ENCODE results near the gene DPP9. TPM values are rescaled to one million over a fixed set of nuclear protein-coding genes. Genes with fewer than 3 reads are reported as not detected.

Gene DPP9
- total RNA-seq, 1 experiment from 2014 or later: 129 TPM

- H3F3A ChIP-seq (ENCODE audit: low read length, unreplicated experiment): no peaks in the 10 kb centered on the region
- BruUV-seq (replicated peaks): no TSS peak
- no peaks in the 10 kb centered on the region for H3K27me3 ChIP-seq (ENCODE audit: low read length)
- no peaks in the 10 kb centered on the region for H4K20me1 ChIP-seq (ENCODE audit: low read length)
- no peak for DNase-seq
- POLR2A ChIA-PET (ENCODE audit: unreplicated experiment): interaction anchor here (0.5 kb wide), 1 partner anchor 1935 kb away, joined by 4 read pairs; no protein-coding TSS in a partner anchor
- CTCF ChIA-PET: interaction anchor here (0.6 kb wide), 1 partner anchor 40 kb away, joined by 22 read pairs; no protein-coding TSS in a partner anchor
- H3K9ac ChIP-seq (ENCODE audit: low read length): no peak overlapping the region
- H3K79me2 ChIP-seq (ENCODE audit: low read length): peaks cover 69% of the 10 kb centered on the region
- H3K9me3 ChIP-seq (ENCODE audit: low read length): no peaks in the 10 kb centered on the region
- peaks cover 39% of the 10 kb centered on the region for H3K36me3 ChIP-seq (ENCODE audit: low read depth, low read length)
- peaks cover 65% of the 10 kb centered on the region for H3K4me1 ChIP-seq (ENCODE audit: insufficient read depth, low read length)
- peak overlapping the region; percentile 51 for H3K27ac ChIP-seq (ENCODE audit: low read length)
- no peaks in the 10 kb centered on the region for H3K9me2 ChIP-seq (replicated peaks; ENCODE audit: low read length)
- ATAC-seq: no peak
- H2AFZ ChIP-seq (ENCODE audit: low read length): no peak overlapping the region
- TF ChIP-seq CTCF (conservative IDR thresholded peaks at IDR 0.05; ENCODE audit: low read depth, low read length): no peak
- TF ChIP-seq EZH2 (IDR thresholded peaks at IDR 0.05; ENCODE audit: low read length, unreplicated experiment): no peak
- no peak for TF ChIP-seq EZH2phosphoT487 (IDR thresholded peaks at IDR 0.05; ENCODE audit: borderline replicate concordance, low read length)
- H3K4me3 ChIP-seq (ENCODE audit: low read length): no peak overlapping the region
- H3K4me2 ChIP-seq (ENCODE audit: low read length): peak overlapping the region; percentile 56
- intact Hi-C loops (cut with micrococcal nuclease): no loop called here
These were observed 5.5 kb downstream of the DPP9 start for GRCh38 chr19:4717966-4718701.

GRCh38 chr19:4717191-4717965 is 6.3 kb downstream of the DPP9 start:
- no peaks in the 10 kb centered on the region for H3F3A ChIP-seq (ENCODE audit: low read length, unreplicated experiment)
- no TSS peak for BruUV-seq (replicated peaks)
- no peaks in the 10 kb centered on the region for H4K20me1 ChIP-seq (ENCODE audit: low read length)
- H3K9ac ChIP-seq (ENCODE audit: low read length): peak overlapping the region; percentile 10; the same call in 1 of the 2 replicates
- TF ChIP-seq CTCF (conservative IDR thresholded peaks at IDR 0.05; ENCODE audit: low read depth, low read length) (no peak), EZH2 (IDR thresholded peaks at IDR 0.05; ENCODE audit: low read length, unreplicated experiment) (no peak), EZH2phosphoT487 (IDR thresholded peaks at IDR 0.05; ENCODE audit: borderline replicate concordance, low read length) (no peak)
- H2AFZ ChIP-seq (ENCODE audit: low read length): no peak overlapping the region
- DNase-seq (peak; percentile 80), ATAC-seq (peak; percentile 33)
- ChIA-PET CTCF (interaction anchor here (0.5 to 1.0 kb wide), 3 partner anchors 39 to 154 kb away, joined by 3 to 22 read pairs (median 3); no protein-coding TSS in a partner anchor), POLR2A (ENCODE audit: unreplicated experiment) (interaction anchor here (0.5 kb wide), 1 partner anchor 1934 kb away, joined by 4 read pairs; no protein-coding TSS in a partner anchor)
- H3K79me2 ChIP-seq (ENCODE audit: low read length): peaks cover 69% of the 10 kb centered on the region
- H3K27me3 ChIP-seq (ENCODE audit: low read length): no peaks in the 10 kb centered on the region
- peak overlapping the region; percentile 24; the same call in 1 of the 2 replicates for H3K4me3 ChIP-seq (ENCODE audit: low read length)
- H3K9me2 ChIP-seq (replicated peaks; ENCODE audit: low read length): no peaks in the 10 kb centered on the region
- intact Hi-C loops (cut with micrococcal nuclease): no loop called here
- peaks cover 65% of the 10 kb centered on the region for H3K4me1 ChIP-seq (ENCODE audit: insufficient read depth, low read length)
- peak overlapping the region; percentile 56 for H3K4me2 ChIP-seq (ENCODE audit: low read length)
- peak overlapping the region; percentile 51 for H3K27ac ChIP-seq (ENCODE audit: low read length)
- peaks cover 46% of the 10 kb centered on the region for H3K36me3 ChIP-seq (ENCODE audit: low read depth, low read length)
- H3K9me3 ChIP-seq (ENCODE audit: low read length): no peaks in the 10 kb centered on the region
